G401.6 (cell line): Measurements from ENCODE around the gene MYOM1.
"Not testable (repeated sequence)": the region's sequence is repeated elsewhere in the genome, so short reads cannot be mapped to it uniquely, and the experiment has no call there.

Source experiments
- FAIRE-seq: peaks from 2 replicates; lab custom pipeline; 2012; peaks lifted over from hg19 to GRCh38; lab: Jason Lieb, UNC

The MYOM1 gene

DNA sequence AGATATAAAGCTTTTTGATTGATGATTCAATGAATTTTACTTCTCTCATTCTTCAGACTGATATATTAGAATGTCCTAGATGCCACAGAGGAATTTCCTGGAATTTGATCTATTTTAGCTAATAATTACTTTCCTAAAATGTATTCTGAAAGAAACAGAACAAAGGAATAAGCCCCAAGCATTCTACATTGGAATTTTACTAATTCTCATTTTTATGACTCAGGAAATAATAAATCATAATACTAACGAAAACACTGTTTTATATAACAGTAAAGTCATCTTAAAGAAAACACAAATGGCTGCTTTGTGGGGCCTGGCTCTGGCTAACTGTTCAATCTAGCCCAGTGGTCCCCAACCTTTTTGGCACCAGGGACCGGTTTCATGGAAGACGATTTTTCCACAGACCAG lies 138.2 kb downstream of the MYOM1 start:
- no peak for FAIRE-seq

DNA sequence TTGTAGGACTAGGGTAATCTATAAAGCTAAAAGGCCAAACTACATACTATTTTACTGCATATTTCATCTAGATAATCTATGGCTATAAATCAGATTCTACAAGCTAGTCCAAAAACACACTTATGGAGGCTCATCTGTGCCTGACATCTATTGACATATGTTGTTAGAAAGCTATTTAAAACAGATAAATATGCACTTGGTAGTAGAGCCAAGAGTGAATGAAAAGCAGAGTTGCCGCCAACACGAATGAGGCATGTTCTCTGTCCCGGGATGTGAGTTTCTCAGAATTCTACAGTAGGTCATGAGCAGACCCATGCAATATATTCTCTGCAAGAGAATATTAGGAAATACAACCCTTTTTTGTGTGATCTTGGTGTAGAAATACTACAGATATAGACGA lies 140.1 kb downstream of the MYOM1 start:
- no peak for FAIRE-seq

DNA sequence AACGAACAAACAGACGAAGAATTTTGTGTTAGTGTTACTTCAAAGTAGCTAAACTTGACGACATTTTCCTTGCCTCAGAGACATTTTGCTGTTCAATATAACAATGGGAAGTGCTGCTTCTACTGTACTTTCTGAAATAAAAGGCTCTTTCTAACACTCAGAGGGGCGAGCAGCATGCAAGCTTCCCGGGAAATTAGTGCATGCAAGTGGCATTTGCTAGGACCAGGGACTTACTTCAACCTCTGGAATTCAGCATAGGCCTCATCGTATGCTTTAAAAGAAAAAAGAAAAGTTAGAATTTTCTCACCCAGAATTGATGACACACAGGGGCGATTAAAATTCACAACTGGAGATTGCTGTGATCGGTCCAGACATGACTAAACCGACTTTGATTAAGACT lies 144.3 kb downstream of the MYOM1 start:
- FAIRE-seq = no peak

DNA sequence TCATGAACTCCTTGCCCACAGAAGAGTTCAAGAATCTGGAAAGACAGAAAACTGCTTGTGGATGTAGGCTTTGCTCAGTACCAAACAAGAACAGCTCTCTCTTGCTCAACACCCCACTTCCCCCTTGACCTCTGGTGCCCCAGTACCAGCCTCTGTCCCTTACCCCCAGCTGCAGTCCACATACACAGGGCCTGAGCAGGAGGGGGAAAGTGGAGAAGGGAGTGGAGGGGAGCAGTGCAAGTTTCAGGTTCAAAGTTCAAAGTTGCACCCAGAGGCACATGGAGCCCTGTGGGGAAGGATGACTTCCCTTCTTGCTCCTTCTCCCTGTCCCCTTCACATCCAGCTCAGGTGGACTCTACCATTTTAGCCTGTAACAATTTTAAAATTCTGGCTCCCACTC lies 145.7 kb downstream of the MYOM1 start:
- FAIRE-seq = no peak

DNA sequence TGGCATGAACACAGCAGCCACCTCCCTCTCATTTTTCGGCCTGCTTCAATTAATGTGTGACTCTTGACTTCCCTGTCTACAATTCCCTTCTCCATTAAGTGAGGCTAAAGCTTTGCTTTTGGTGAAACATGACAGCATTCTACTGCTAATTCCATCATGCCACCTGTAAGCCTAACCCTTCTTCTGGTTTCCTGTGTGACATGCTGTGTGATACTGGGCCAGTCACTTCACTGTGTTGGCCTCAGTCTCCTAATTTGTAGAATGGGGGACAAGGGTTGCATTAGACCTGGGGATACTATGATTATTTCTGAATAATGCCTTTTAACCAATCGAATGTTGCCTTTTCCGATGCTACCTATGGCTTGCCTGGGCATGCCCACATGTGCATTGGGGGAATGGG lies 146.4 kb downstream of the MYOM1 start:
- not testable (repeated sequence) for FAIRE-seq

DNA sequence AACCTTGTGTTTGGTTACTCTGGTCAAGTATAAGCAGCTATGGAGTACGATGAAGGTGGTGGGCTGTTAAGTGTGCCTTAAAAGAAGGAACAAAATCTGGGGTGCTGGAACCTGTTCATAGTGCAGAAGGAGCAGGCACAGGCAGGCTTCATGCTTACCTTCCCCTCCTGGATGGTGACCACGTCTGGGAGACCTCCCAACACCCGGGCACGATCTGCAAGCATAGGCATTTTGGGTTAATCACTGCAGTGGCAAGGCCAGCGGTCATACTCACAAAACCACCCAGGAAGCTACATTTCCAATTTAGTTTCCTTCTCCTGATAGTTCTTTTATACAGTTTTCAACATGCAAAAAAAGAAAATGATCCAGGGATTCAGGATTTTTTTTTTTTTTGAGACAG lies 148.1 kb downstream of the MYOM1 start:
- FAIRE-seq = no peak

DNA sequence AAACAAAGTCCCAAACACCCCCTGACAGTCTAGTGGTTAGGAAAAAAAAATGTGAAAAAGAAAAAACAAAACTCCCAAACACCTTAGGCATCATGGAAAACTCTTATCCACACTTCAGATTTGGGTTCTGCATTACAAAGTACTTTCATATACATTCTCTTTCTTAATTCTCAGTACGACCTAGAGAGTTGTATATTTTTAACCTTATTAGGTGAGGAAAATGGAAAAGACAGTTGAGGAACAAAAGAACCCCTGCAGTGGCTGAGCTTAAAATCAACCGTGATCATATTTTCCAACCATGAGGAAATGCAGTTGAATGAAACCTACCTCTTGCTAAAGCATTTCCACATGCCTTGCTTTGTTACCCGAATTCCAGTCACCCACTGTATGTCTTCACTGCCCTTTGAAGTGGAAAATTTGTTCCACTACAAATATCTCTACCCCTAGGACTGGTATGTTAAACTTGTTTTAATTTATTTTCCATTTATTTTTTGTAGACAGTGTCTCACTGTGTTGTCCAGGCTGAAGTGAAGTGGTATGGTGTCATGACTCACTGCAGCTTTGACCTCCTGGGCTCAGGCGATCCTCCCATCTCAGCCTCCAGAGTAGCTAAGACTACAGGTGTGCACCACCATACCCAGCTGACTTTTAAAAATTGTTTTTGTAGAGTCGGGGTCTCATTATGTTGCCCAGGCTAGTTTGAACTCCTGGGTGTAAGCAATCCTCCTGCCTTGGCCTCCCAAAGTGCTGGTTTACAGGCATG lies 149.9 kb downstream of the MYOM1 start:
- FAIRE-seq = no peak

DNA sequence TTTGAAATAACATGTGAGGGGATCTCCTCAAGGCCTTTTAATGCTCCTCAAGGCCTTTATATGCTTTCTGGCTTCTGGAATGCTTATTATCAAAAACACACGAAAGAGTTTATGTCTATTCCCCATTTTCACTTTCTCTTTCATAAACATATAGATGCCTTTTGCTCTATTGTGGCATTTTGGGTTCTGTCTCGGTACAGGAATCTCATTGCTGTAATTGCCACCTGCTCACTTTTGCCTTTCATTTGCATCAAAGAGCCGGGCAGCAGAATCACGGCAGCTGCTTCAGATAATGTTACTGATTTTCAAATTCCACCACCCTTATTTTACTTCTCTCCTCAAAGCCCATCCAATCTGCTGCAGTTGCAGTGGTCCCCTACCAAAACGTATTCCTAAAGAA lies 152.0 kb downstream of the MYOM1 start:
- FAIRE-seq = no peak

DNA sequence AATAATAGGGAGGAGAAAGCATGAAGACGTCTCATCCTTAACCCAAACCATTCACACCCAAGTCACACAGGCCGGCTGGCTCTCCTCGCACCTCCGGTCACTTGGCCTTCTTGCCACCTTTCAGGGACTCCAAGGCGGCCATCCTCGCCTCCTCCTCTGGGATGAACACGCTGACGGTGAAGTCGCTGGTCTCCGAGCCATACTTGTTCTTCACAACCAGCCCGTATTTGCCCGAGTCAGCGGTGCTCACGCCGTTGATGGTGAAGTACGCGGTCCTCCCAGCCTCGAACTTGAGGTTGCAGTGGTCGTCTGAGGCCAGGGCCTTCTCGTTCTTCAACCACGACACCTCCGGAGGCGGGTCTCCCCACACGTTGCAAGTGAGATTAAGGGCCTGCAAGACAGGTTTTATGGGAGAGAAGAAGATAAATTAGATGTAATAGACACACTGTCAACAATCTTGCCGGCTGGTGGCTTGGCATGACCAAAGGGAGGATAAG lies 152.6 kb downstream of the MYOM1 start:
- FAIRE-seq = no peak

DNA sequence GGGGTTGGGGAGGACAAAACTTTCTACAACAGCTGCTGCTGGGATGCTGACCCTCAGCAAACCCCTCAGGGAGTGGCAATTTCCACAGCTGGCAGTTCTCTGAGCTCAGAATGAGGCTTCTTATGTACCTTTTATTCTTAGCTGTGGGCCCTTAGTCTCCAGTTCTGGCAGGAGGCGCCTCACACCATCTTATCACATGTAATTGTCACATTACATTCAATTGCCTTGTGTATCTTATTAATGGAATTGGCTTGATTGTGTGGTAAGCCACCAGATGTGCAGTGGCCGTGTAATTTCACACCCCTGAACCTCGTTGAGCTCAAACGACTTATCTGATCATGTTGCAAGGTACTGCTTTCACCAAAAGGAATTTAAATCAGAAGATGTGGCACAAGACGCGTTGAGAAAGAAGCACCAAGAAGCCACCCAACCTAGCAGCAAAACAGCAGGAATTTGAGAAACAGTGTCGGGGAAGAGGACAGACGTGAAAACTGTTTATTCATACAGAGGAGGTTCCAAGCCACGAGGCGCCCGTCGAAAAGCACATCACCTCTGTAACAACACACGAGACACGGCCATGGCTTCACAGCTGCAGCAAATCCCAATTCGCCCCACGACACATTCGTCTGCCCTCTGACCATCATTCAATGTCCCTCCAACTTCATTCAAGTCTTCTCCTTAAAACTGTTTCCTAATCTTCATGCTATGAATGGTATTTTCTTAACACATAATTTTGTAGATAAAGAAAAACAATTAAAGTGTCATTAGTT lies 153.2 kb downstream of the MYOM1 start:
- no peak for FAIRE-seq

DNA sequence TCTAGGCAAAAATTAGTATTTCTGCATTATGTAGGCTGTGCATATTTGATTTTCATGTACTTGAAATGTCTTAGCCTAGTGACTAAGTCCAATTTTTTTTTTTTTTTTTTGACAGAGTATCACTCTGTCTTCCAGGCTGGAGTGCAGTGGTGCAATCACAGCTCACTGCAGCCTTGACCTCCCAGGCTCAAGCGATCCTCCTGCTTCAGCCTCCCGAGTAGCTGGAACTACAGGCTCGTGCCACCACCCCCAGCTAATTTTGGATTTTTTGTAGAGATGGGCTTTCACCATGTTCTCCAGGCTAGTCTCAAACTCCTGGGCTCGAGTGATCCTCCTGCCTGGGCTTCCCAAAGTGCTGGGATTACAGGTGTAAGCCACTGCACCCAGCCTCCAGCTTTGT lies 156.0 kb downstream of the MYOM1 start:
- FAIRE-seq = not testable (repeated sequence)

DNA sequence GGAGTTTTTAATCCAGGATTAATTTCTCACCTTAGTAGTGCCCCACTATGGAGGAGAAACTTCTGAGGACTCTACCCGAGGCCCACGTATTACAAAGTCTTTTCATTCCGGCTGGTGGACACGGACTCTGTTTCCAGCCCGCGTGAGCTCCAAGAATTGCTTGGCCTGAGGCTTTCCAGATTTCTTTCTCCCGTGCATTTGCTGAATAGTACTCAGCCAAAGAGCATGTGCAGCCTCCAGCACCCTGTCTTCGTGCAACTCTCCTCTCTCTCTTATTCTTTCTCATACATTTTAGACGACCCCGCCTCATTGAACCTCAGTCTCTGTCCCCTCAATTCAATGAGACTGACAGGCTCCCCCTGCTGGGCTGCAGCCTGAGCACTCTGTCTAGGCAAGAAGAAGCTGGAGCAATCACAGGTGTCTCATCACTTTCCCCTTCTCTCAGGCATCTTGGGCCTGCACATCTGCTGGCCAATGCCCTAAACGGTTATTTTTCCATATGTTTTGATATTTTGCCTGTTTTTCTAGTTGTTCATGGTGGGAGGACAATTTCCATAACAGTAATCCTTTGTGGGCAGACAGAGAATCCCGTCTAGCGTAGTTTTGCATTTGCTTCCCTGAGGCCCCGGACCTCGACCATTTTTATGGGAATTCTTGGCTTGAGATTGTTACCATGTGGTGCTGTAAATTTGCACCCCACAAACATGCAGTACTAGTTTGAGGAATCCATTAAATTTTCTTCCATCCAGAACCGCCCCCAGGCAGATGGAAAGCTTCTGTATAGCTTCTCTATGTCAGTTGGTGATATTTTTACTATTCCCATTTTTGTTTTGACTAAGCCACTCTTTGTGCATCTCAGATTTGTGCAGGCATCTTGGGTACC lies 156.7 kb downstream of the MYOM1 start:
- FAIRE-seq = no peak

DNA sequence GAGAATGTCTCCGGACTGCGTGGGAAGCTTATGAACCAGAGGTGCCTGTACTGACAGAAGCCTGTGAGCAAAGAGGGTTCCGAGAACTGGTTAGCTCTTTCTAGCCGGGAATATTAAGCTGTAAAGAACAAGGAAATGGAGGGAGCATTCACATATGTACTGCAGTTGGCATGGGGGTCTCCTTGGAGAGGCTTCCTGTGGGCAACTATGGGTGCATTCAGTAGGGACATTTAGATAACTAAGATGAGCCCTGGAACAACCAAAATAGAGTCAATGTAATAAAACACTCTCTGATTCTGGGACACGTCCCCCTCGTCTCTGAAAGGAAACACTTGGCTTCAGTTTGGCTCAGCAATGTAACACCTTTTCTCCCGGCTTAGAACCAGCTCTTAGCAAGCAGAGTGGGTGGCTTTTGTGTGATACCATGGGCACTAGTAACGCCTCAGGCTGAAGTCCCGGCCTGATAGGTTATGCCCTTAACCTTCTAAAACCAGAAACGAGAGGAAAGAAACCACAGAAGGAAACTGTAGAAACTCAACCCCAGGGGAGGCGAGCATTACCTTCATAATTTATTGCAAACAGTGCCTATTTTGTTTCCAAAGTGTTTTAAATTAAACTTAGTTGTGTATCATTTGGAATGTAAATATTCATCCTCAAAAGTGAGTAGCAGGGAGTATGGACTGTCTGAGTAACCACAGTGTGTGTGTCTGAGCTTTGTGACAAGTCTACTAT lies 158.0 kb downstream of the MYOM1 start:
- FAIRE-seq = no peak

DNA sequence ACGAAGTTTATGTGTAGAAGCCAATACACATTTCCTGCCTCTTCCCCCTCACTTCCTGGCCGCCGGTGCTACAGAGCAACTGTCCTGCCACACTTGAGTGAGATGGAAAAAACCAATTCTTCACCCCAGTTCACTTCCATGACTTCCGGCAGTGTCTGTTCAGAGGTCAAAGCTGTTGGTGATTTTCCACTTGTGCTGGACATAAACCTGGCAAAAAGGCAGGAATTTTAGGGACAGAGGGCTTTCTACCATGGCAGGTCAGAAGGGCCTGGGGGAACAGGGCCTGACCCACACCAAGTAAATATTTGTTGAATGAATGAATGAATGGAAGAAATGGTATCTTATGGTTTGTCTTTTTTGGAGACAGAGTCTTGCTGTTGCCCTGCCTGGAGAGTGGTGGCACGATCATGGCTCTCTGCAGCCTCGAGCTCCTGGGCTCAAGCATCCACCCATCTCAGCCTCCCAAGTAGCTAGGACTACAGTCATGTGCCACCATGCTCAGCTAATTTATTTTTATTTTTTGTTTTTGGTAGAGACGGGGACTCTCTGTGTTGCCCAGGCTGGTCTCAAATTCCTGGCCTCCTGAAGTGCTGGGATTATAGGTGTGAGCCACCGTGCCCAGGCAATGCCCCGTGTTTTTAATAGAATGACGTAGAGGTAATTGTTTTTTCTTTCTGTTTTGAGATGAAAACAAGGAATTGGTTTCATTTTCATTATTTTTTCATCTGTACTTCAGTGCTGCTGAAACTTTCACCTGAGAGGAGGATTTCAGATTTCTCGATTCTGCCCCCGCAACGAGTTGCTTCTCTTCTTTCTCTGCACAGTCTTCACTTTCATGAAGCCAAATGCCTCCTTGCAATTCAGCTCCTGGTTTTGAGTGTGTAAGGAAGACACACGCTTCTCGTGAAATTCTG lies 158.8 kb downstream of the MYOM1 start:
- FAIRE-seq = no peak

DNA sequence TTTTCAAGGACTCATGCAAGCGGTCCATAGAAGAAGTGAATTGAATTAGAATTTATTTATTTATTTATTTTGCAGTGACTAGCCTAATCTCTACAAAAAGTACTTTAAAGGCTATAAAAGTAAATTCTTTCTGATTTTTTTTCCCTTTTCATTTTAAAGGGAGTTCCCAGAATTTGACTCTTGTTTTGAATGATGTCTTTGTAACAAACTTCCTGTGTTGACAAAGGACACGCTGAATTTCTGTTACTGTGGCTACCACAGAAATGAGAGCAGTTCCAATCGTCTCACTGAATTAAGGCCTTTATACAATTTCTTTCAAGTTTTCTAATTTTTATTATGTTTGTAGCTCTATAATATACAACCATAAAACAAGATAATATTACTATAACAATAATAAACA lies 160.5 kb downstream of the MYOM1 start:
- no peak for FAIRE-seq

DNA sequence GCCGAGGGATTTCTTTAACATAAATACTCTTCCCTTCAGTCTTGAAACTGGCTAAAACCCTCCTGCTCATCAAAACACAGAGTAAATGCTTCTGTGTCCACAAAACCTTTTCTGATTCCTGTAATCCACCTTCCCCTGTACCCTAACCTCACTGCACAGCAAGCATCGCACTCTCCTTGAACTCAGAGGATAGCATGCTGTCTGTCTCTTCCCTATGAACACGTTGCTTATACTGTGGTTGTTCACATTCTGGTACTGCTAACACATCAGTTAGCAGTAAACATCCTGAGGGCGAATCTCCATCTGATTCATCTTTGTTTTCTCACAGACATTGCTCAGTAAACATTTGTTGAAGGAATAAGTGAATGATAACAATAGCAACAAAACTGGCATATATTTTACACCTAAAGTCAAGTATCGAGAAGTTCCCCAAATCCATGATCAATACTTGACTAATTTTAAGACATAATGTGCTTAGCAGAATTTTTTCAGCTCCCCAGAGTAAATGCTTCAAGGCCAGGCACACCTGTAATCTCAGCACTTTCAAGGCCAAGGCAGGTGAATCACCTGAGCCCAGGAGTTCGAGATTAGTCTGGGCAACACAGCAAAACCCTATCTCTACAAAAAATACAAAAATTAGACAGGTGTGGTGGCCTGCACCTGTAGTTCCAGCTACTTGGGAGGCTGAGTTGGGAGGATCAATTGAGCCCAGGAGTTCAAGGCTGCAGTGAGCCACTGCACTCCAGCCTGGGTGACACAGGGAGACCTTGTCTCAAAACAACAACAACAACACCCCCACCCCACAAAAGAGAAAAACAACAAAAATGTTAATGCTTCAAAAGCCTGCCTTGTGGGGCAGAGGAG lies 161.2 kb downstream of the MYOM1 start:
- FAIRE-seq = no peak

DNA sequence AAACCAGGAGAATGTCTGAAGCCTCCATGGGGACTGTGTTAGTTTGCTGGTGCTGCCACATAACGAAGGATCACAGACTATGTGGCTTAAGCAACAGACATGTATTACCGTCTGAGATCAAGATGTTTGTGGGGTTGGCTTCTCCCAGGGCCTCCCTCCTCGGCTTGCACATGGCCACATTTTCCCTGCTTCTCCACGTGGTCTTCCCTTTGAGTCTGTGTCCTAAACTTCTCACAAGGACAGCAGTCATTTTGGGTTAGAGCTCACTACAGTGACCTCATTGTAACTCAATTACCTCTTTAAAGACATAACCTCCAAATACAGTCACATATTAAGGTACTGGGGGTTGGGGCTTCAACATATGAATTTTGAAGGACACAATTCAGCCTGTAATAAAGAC lies 162.2 kb downstream of the MYOM1 start:
- no peak for FAIRE-seq

DNA sequence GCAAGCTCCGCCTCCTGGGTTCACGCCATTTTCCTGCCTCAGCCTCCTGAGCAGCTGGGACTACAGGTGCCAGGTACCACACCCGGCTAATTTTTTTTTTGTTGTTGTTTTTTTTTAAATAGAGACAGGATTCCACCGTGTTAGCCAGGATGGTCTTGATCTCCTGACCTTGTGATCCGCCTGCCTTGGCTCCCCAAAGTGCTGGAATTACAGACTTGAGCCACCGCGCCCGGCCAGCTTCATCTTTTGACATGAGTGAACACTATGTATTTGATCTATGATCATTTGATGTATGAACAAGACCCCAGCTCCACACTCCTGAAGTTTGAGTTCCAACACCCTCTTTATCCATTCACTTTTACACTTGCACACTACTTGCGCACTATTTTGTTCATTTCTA lies 163.5 kb downstream of the MYOM1 start:
- no peak for FAIRE-seq

DNA sequence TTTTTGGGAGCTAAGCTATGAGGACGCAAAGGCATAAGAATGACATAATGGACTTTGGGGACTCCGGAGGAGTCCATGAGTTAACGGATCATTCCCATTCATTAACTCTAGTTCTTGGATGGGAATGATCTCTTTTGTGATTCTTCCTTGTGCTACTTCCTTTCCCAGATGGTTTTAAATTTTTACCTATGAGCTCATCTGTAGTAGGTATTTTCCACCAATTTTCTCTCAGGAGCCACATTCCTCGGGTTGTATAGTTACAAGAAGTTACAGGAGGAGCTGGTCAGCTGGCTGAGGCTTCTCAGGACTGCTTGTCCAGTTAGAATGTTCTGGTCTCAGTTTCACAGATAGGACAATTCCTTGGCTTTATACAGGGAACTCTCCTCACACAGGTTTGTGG lies 164.0 kb downstream of the MYOM1 start:
- no peak for FAIRE-seq

DNA sequence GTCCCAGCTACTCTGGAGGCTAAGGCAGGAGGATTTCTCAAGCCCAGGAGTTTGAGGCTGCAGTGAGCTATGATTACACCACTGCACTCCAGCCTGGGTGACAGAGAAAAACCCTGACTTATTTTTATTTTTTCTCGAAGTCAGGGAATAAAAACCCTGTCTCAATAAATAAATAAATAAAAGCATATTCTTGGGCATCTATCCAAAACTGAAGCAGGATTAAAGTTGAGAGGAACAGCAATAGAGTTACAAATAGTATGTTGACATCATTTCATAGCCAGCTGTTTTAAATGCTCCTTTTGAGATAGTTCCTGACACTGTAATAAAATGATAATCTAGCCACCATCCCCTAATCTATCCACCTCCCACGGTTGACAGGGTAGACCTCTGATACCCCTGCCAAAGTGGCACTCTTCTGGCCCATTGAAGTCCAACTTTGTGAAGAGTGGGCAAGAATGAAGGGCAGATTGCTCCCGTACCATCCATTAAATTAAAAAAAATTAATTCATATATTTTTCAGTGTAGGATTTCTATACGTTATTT lies 164.5 kb downstream of the MYOM1 start:
- no peak for FAIRE-seq
